Raji (cell line): ENCODE measurements around the gene COL5A1.

Experiments used
- POLR2A ChIP-seq: IDR thresholded peaks from 2 replicates; pipeline ENCODE4 v1.6.1; 2011; ENCODE audit warnings: low read depth, low read length, control low read depth; ENCODE audit not compliant: insufficient read depth

Gene COL5A1

DNA sequence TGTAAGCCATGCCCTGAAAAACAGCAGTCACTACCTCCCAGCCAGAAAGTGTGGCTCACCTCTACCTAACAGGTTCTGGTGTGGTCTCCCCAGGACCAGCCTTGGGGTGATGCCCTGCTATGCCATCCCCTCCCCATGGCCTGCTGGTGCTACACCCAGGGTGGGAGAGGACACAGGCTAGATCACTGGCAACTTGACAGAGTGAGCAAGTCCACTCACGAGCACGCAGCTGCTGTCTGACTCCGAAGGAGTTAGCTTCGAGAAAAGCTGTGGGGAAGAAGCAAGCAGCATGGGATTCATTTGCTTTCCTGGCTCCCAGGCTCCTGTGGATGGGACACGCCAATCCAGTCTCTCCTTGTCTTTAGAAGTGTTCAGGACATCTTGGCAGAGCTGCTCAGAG is 102.2 kb downstream of the COL5A1 start:
- no peak for TF ChIP-seq POLR2A

DNA sequence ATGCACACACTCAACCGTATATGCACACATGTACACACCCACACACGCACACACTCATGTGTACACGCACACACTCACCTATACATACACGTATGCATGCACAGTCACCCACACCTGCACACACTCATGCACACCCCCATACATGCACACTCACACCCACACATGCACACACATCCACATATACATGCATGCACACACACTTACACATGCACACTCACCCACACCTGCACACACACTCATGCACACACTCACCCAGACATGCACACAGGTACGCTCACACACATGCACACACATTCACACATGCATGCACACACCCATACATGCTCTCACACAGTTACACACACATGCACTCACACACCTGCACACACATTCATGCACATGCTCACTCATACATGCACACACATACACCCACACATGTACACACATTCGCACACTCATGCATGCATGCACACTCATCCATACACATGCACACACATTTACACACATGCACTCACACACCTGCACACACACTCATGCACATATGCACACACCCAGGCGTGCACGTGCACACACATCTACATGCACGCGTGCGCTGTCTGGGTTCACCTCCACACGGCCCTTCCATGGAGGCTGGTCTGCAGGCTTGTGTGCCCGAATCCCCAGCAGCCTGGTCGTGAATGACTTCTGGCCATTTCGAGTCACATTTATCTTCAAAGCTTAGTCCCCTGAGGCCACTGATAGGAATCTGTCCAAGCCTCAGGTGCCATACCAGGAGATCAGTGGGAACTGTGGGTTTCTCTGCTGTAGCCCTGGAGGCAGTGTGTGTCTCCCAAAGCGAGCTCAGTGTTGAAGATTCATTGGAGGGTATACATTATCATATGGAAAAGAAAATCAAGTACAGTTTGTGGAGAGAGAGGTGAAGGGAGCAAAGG is 103.0 kb downstream of the COL5A1 start:
- TF ChIP-seq POLR2A, result no peak

DNA sequence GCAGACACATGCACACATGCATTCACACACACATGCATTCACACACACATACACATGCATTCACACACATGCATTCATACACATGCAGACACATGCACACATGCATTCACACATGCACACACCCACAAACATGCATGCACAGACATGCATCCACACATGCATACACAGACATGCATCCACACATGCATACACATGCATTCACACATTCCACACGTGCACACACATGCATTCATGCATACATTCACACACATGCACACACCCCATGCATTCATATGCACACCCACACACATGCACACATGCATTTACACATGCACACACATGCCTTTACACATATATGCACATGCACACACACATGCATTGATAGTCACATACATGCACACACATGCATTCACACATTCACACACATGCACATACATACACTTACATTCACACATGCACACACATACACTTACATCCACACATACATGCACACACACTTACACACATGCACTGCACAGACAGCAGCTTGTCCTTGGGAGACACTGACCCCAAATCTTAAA is 106.4 kb downstream of the COL5A1 start:
- no peak for TF ChIP-seq POLR2A

- TF ChIP-seq POLR2A, result no peak
These were observed 107.0 kb downstream of the COL5A1 start for GRCh38 chr9:134748591-134748990.

DNA sequence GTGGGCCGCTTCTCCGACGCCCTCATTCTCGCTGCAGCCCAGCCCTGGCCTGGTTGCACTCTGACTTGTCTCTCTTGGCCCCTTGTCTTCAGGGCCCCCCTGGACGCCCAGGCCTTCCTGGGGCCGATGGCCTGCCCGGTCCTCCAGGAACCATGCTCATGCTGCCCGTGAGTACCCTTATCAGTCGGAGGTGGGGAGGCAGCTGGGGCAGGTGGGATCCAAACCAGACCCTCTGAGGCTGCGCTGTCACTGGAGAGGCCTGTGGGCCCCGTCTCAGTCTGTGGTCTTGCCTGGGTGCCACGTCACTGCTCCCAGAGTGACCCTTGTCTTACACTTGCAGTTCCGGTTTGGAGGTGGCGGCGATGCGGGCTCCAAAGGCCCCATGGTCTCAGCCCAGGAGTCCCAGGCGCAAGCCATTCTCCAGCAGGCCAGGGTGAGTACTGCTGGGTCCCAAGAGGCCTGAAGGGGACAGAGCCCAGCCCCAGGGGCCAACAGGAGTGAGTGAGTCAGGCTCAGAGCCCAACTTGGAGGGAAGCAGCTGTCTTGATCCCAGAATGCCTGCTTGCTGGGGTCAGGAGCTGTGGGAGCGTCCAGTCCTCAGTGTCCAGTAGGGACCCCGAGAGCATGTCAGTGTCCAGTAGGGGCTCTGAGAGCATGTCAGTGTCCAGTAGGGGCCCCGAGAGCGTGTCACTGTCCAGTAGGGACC is 109.0 kb downstream of the COL5A1 start:
- TF ChIP-seq POLR2A, result no peak

GRCh38 chr9:134751622-134752021 is 110.0 kb downstream of the COL5A1 start:
- TF ChIP-seq POLR2A, result no peak

DNA sequence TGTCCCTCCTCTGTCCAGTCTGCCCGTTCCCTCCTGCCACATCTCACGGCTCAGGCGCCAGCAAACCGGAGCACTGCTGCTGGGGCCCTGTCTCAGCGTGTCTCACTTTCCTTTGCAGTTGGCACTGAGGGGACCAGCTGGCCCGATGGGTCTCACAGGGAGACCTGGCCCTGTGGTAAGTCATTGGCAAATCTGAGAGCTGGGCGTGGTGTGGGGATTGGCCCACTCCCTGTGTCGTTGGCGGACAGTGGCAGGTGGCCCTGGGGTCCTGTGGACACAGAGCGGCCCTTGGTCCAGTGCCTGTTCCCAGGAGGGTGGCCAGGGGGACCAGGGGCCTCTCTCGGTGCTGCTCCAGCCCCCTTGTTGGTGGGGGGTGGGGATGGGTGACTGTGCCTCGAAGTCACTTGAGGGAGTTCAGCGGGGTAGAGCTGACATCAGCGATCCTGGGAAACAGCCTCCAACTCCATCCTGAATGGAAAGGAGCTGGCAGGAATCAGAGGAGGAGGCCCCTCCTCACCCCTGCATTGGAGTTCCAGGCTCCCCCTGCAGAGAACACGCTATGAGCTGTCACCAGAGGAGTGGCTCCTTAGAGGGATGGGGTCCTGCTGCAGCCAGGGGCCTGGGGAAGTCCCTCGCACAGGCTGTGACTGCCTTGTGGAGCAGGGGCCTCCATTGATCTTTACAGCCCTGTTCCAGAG is 111.0 kb downstream of the COL5A1 start:
- TF ChIP-seq POLR2A, result no peak

- no peak for TF ChIP-seq POLR2A
These were observed 111.6 kb downstream of the COL5A1 start for GRCh38 chr9:134753191-134753590.

GRCh38 chr9:134755221-134755907 is 113.8 kb downstream of the COL5A1 start:
- TF ChIP-seq POLR2A, result no peak

GRCh38 chr9:134756098-134756497 is 114.5 kb downstream of the COL5A1 start:
- no peak for TF ChIP-seq POLR2A

DNA sequence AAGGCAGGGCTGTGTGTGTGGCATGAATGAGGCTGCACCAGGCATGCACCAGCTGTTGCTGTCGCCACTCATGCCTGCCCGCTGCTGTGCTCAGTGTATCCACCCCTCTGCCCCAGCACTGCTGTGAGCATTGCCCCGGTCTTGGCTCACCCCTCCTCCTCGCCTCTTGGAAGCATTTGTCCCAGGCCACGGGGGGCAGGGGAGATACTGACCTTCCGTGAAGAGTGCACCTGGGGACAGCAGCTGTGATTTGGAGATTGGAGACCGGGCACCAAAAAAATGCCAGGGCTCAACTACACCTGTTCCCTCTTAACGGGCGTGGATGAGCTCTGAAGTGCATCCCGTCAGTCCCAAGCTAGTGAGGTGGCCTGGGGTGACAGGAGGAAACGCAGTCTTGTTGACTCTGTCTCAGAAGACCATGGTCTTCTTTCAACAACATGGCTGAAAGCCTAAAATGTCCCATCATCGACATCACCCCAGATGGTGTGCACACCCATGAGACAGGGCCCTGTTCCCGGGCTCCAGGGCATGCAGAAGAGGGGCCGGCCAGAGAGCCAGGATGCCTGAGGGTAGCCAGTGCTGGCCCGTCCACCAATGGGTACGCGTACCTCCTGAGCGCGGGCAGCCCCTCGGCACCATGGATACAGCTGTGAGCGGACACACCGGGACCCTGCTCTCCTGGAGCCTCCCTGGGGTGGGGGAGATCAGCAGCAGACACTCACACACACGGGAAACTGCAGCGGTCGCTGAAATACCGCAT is 115.8 kb downstream of the COL5A1 start:
- no peak for TF ChIP-seq POLR2A

DNA sequence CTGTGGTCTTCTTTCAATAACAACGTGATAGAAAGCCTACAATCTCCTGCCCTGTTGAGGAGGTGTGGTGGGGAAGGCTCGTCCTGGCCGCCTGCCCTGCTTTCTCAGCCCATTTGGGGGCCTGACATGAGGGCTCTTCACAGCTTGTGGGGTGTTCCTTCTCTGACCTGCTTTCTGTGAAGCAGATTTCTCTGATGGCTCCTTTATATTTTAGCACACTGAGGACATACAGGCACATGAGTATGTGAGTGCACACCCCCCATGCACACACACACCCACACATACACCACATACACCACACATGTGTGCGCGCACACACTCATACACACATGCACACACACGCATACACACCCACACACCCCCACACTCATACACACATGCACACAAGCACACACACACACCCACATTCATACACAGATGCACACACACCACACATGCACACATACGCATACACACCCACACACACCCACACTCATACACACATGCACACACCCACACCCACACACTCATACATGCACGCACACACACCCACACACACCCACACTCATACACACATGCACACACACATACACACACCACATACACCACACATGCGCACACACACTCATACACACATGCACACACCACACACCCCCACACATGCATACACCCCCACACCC is 117.5 kb downstream of the COL5A1 start:
- no peak for TF ChIP-seq POLR2A

DNA sequence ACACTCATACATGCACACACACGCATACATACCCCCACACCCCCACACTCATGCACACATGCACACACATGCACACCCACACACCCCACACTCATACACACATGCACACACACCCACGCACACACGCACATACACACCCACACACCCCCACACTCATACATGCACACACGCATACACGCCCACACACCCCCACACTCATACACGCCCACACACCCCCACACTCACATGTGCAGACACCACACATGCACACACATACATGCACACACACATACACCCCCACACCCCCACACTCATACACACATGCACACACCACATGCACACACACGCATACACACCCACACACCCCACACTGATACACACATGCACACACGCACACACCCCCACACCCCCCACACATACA is 118.3 kb downstream of the COL5A1 start:
- TF ChIP-seq POLR2A, result no peak
